Right ventricle myocardium superior (tissue), 1 donor: Measurements from ENCODE around the gene CDADC1. TPM values are rescaled to one million over a fixed set of nuclear protein-coding genes. Genes with fewer than 3 reads are reported as not detected.

Experiments
- ATAC-seq: fragments of 200-7000 bp; cut with Tn5 transposase; one replicate; pipeline ENCODE4 v1.9.1; 2020; ENCODE audit warnings: mild to moderate bottlenecking; ENCODE audit not compliant: poor library complexity
- DNase-seq: peaks from one replicate; pipeline ENCODE4 v3.0.0-alpha.2; 2020
- intact Hi-C: fragments of 100-400 bp; cut with DNase I; formaldehyde crosslinking; loops from one replicate; pipeline ENCODE4 v1.11.2; 2022
- total RNA-seq: library from RNA; stranded (reverse); fragmentation: NEBNext Ultra II Directional; extraction: Animal tissue kit (Norgen Biotek cat#: 25700); gene quantifications from one replicate; pipeline ENCODE4 v1.2.1, GENCODE V29; 2021
- donor health status: DM: no; HTN: yes; CAD: no; lungs with severe emphysema.

The CDADC1 gene
- total RNA-seq, 1 donor from 2014 or later = 7.3 TPM

DNA sequence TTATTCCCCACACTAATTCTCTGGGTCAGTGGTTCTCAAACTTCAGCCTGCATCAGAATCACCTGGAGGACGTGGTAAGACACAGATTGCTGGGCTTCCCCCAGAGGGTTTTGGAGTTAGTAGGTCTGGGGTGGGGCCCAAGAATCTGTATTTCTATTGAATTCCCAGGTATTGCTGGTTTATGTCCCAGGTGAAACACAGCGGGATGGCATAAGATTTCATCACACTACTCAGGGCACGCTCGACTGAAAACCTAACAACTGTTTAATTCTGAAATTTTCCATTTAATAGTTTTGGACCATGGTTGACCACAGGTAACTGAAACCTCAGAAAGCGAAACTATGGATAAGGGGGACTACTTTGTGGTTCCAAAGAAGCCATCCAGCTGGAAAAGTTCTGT lies 21.1 kb upstream of the CDADC1 start:
- DNase-seq (no peak), ATAC-seq (no peak)
- intact Hi-C loops = no loop called here

DNA sequence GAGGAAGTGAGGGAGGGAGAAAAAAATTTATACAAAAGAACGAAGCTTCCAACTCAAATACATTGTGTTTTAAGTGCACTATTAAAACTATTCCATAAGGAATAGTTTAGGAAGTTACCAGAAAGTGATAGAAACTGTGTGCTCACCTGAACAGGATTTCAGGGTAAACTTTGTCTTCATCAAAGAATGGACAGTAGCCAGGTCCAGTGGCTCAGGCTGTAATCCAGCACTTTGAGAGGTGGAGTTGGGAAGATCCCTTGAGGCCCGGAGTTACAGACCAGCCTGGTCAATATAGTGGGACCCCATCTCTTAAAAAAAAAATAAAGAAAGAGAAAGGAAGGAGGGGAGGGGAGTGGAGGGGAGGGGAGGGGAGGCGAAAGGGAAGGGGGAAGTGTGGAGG lies 13.0 kb upstream of the CDADC1 start:
- intact Hi-C loops = no loop called here
- DNase-seq = no peak
- ATAC-seq = no peak

DNA sequence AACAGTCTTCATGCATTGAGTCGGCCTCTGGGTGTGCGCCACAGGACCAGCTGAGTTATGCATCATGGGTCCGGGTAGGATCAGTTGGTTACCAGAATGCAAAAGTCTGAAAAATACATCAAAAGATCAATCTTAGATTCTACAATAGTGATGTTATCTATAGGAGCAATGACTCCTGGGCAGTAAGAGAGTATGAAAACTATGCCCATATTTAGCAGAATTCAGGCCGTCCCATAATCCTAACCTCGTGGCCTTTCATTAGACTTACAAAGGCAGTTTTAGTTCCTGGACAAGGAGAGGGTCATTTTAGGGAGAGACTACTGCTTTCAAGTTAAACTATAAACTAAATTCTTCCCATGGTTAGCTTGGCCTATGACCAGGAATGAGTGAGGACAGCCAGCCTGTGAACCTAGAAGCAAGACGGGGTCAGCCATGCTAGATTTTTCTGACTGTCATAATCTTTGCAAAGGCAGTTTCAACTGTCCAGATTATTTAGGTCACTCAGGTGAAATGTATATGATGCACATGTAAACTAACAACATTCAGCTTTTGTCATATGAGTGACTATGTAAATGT lies 11.8 kb upstream of the CDADC1 start:
- ATAC-seq (no peak), DNase-seq (no peak)
- intact Hi-C loops = no loop called here

DNA sequence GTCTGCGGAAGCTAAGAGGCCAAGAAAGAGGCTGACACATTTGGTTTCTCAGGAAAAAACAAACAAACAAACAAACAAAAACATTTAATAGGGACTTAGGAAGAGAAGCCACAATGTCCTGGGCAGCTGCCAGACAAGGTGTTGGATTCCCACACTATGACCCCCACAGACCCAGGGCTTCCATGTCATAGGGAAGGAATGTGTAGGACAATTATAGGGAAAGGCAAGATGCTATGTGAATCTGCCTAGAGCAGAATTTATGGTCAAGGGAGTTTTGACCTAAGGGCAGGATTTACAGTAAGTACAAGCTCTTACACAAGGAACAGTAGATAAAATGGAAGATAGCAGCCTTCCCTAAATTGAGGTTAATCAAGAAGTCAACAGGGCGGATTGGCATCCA lies 9.1 kb upstream of the CDADC1 start:
- intact Hi-C loops = no loop called here
- no peak for DNase-seq
- ATAC-seq = no peak

DNA sequence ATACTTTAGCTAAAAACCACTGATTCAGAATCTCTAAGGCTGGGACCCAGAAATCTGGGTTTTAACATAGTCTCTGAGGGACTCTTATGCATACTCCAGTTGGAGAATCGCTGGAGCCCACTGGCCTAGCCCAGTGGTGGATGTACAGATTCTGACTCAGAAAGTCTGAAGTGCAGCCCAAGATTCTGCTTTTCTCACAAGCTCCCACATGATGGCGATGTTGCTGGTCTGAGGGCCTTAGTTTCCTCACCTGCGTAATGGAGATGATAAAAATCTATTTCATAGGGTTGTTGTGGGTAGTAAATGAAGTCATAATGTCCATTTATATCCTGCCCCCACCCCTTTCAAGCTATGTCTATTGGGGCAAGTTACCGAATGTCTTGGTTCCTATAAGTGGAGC lies 7.7 kb upstream of the CDADC1 start:
- intact Hi-C loops = no loop called here
- ATAC-seq = no peak
- no peak for DNase-seq

DNA sequence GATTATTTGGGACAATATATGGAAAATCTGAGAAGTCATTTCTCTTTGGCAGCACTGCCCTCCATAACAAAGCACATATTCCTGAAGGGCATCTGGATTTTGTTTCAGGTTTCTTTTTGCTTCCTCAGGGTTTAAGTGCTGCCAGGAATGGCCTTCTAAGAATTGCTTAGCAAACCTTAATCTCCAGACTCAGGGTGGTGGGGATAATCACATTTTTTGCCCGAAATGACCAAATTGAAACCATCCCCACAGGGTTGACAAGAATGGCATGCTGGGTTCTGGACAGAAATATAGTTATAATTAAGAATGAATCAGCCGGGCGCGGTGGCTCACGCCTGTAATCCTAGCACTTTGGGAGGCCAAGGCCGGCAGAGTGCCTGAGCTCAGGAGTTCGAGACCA lies 6.4 kb upstream of the CDADC1 start:
- DNase-seq = no peak
- ATAC-seq = no peak
- intact Hi-C loops = no loop called here

DNA sequence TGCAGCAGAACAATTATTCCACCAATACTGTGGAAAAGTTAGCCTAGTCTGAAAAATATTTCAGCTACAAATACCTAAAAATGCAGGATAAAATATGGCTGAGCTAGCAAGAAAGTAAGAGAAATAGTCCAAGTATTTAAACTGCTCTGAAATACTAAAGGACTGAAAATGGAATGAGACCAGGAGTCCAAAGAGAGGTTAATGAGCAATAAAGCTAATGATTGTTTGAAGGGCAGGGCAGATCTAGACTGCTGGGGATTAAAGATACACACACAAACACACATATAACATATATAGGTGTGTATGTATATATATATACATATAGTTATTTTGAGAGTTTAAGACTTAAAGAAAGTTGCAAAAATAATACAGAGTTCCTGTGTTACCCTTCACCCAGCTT lies 2.6 kb upstream of the CDADC1 start:
- DNase-seq = no peak
- ATAC-seq = no peak
- intact Hi-C loops = no loop called here

DNA sequence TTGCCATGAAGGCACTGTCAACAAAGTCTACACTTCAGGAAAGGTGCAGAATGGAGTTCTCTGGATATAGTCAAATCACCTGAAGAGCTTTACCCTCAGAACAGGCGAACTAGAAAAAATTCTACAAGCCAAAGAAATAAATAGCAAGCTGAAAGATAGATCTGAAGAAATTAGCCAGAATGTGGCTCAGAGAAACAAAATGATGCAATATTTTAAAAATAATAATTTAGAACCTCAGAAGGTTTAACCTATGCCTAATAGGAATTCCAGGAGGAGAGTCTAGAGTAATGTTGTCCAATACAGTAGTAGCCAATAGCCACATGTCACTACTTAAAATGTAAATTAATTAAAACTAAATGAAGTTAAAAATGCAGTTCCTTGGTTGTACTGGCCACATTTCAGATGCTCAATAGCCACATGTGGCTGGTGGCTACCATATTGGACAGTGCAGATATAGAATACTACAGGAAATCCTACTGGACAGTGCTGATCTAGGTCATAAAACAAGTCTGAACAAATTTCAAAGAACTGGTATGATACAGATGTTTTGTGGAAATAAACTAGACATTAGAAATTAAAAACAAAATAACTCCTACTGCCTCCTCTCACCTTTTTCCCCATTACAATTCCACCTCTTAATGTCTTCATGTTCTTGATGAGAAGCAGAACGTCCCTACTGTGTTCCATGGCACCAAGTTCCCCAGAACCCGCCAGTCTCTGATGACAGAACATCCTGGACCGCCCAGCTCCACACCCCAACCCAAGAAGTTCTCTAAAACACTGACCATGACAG lies 679 bp upstream of the CDADC1 start:
- ATAC-seq (peak; percentile 75), DNase-seq (no peak)
- intact Hi-C loops = no loop called here

DNA sequence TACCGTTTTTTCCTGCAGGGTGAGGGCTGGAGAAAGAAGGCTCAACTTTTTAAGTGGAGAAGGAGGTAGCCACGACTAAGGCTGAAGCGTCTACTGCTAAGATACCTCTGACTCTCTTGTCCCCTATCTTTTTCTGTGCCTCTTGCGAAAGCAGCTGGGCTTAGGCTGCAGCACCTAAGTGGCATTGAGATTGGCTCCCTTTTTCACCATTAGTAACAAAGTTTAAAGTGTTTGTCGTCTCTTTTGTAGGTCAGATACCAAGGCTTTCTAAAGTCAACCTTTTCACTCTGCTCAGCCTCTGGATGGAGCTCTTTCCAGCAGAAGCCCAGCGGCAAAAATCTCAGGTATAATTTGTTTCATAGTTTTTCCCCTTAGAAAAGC lies 887 bp downstream of the CDADC1 start:
- ATAC-seq (peak; percentile 2), DNase-seq (no peak)
- intact Hi-C loops = no loop called here

DNA sequence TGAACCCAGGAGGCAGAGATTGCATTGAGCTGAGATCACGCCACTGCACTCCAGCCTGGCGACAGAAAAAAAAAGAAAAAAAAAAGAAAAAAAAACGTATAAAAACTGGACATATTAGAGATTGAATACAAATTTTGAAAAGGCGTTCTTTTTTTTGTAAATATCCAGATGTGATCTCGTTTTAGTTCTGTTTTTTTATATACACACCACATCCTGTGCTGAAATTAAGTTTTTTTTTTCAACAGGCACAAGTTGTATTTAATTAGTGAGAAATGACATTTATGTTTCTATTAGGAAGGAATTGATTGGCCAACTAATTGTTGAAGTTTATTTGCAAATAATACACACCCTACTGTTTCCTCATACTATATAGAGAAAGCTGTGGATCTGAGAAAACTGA lies 3.6 kb downstream of the CDADC1 start:
- ATAC-seq (no peak), DNase-seq (no peak)
- intact Hi-C loops = no loop called here

DNA sequence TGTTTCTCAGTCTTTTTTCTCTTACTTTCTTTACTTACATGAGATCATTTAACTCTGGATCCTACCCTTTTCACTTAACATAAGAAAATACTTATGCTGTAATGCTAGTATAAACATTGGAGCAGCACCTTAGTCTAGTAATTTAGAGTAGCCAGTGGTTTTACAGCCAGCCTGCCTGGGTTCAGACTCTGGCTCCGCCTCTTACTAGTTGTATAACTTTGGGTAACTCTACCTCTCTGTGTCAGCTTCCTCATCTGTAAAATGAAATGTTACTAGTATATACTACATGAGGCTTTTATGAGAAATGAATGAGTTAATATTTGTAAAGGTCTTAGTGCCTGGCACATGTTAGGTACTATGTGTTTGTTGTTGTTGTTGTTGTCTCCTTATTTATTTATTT lies 5.6 kb downstream of the CDADC1 start:
- intact Hi-C loops = no loop called here

DNA sequence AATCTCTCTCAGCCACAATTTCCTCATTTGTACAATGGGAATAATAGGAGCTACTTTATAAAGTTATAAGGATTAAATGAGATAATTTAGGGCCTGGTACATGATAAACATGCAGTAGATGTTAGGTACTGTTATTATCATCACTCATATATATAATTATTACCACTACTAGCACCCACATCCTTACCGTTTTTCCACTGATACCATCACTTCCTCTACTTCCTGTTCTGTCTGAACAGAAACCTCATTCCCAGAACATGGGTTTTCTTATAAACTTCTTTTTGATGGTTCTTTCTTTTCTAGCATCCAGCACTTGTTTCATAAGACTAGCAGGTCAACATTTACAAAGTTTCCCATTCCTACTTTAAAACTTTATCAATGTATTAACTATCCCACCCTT lies 6.3 kb downstream of the CDADC1 start:
- intact Hi-C loops = no loop called here
- ATAC-seq (no peak), DNase-seq (no peak)

More for the DNA sequence above, 5.6 kb downstream of the CDADC1 start:
- no peak for ATAC-seq
- no peak for DNase-seq

DNA sequence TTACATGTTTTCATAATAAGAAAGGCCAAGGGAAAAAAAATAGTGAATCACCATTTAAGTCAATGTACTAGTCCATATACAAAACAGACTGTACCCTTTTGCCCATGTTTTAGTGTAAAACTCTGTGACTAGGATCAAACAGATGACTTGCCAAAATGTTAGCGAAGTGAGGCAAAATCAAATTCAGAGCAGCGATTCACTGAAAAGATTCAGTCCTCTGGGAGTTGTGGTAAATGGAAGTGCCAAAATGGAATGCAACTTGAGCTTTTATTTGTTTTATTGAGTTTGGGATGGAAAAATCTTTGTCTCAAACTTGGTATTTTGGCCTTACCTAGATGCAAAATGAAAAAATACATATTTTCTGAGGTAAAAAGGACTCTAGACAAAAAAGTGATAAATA lies 9.1 kb downstream of the CDADC1 start:
- intact Hi-C loops = no loop called here
- DNase-seq (no peak), ATAC-seq (no peak)

DNA sequence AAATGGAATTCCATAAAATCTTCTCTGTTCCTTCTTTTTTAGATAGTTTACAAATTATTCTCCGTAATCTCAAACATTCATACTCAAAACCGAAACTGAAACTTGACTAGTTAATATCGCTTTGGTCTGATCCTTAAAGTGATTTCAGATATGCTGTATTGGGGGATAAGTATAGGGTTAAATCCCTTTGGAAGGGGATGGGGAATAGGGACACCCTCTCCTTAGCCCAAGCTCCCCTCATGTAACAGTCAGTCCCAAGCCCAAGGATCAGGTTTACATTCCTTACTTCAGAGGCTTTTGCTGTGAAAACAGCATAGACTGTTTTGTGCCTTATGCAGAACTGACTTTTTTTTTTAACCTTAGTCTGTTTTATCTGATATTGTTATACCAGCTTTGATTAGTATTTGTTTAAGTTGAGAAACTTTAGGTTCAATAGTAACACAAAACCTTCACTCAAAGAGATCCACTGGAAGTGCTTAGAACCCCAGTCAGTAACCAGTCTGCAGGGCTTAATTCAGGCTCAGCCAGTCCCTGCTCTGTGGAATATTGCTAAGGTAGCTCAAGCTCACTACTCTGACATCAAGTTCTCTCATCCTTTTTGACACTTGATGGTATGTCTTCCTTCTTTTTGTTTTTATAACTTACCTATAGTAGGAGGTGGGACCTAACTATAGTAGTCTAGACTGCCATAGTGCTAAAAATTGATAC lies 10.5 kb downstream of the CDADC1 start:
- intact Hi-C loops = no loop called here
- no peak for ATAC-seq
- no peak for DNase-seq

DNA sequence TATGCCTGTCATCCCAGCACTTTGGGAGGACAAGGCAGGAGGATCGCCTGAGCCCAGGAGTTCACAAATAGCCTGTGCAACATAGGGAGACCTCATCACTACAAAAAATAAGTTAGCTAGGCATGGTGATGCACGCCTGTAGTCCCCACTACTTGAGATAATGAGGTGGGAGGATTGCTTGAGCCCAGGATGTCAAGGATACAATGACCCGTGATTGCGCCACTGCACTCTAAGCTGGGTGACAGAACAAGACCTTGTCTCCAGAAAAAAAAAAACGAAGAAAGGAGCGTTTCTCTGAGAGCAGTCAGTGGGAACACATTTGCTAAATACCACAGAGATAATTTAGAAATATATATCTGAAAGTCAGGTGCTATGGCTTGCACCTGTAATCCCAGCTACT lies 11.9 kb downstream of the CDADC1 start:
- no peak for DNase-seq
- ATAC-seq = no peak
- intact Hi-C loops = no loop called here

DNA sequence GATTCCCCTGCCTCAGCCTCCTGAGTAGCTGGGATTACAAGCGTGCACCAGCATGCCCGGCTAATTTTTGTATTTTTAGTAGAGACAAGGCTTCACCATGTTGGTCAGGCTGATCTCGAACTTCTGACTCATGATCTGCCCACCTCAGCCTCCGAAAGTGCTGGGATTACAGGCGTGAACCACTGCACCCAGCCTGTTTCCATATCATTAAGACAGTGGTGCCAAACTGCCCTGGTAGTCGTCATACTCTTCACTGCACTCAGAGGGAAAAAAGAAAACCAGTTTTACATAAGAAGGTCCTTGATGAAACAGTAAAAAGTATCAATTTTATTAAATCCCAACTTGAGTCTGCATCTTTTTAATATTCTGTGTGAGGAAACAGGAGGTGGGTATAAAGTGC lies 14.9 kb downstream of the CDADC1 start:
- no peak for DNase-seq
- no peak for ATAC-seq
- intact Hi-C loops = no loop called here

DNA sequence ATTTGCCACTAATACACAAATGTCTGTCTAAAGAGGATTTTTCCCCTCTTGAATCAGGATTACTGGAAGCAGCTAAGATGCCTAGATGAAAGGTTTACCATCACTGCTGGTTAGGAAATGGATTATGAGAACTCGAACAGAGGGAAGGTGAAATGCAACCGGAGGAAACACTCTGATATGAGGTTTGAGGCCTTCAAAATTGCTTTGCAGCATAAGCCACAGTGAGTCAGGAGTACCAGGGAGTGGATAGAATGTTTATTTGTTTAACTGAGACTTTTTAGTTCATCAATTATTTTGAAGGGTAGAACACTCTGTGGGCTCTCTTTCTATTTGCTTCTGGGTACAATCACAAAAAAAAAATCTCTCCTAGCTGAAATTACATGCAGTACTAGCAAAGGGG lies 18.1 kb downstream of the CDADC1 start:
- intact Hi-C loops = no loop called here

DNA sequence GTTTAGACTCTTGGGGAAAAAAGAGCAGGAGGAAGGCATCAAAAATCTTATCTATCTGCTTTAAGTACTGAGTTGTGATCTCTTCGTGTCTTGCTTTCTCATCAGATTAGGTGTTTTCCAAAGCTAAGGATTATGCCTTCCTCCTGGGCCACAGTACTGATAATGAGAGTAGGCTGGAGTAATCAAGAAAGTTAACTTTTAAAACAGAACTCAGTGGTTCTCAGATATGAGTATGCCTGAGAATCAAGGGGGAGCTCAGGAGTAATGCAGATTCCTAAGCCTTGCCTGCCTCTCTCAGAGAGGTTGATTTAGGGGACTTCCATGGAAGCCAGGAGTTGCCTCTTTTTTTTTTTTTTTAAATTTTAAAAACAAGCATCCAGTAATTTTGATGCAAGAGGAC lies 23.5 kb downstream of the CDADC1 start:
- DNase-seq (no peak), ATAC-seq (no peak)
- intact Hi-C loops = no loop called here

More for the DNA sequence above, 18.1 kb downstream of the CDADC1 start:
- no peak for ATAC-seq
- DNase-seq = no peak

DNA sequence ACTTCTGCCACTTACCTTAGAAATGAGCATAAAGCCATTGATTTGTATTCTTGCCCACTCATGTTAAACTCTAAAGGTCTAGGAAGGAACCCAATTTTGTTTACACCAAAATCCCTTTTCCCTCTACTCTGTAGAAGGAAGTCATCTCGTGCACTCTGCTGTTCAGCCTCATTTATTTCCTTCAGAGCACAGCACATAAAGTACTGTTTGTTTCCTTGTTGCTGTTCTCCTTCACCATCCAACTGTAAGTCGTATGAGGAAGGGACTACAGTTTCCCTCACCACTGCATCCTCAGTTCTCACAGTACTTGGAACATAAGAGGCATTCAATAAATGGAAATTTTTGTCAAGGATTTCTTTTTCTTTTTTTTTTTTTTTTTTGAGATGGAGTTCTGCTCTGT lies 24.6 kb downstream of the CDADC1 start:
- ATAC-seq = no peak
- DNase-seq = no peak
- intact Hi-C loops = no loop called here

DNA sequence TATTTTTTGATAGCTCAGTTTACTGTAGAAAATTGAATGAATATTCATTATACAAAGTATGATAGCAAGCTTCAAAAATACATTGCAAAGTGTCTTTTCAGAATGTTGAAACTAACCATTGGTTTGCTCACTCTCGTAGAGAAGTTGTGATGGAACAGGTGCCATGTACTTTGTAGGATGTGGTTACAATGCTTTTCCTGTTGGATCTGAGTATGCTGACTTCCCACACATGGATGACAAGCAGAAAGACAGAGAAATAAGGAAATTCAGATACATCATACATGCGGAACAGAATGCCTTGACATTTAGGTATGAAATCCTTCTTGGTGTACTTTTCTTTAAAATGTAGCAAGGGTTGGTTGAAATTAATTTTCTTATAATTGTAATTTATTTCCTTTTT lies 30.5 kb downstream of the CDADC1 start:
- no peak for ATAC-seq
- no peak for DNase-seq
- intact Hi-C loops = no loop called here
